ENCODE results near the gene LMAN1L.
A peak's percentile ranks its signal among the peaks of the same experiment; 100 is the strongest.
"Not testable (repeated sequence)": the region's sequence is repeated elsewhere in the genome, so short reads cannot be mapped to it uniquely, and the experiment has no call there.

LMAN1L gene

GRCh38 chr15:74782259-74783071 lies 30.2 kb upstream of the LMAN1L start:
- peak; percentile 56 for DNase-seq (ENCODE audit: low read depth)

- no peak for DNase-seq (ENCODE audit: low read depth)
Observed at GRCh38 chr15:74783072-74783807, 29.4 kb upstream of the LMAN1L start.

GRCh38 chr15:74783808-74784175 lies 28.8 kb upstream of the LMAN1L start:
- DNase-seq (ENCODE audit: low read depth) = no peak

GRCh38 chr15:74784426-74785193 lies 28.0 kb upstream of the LMAN1L start:
- DNase-seq (ENCODE audit: low read depth) = no peak

DNA sequence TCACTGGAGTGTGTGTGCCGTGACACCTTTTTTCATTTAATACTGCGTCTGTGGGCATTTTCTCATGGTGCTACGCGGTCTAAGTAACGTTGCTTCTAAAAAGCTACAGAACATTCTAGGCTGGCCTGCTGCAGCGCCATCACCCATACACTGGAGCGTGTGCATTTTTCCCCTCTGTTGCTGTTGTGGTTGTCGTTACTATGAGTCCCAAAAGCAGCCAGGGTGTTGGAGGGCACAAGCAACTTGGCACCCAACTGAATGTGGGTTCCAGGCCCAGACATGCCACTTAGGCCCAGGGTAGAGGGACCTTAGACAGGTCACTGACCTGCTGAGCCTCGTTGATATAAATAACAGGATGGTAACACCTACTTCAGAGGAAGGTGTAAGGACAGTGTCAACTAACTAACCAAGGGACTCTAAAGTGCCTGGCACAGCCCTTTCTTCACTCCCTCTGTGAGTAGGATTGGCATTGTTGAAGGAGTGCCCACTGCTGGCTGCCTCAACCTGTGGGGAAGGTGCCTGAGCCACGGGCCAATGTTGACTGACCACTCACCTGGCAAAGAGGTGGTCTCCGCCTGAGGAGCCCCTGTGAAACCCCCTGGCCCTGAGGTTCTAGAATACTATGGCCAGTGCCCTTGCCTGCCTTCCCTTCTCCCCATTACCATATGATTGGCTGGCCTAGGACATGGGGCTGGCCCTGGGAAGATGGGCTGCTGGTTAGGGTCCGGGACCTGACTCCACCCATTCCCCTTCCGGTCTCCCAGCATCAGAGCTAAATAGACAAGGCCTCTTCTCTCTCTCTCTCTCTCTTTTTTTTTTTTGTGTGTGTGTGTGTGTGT lies 27.2 kb upstream of the LMAN1L start:
- no peak for DNase-seq (ENCODE audit: low read depth)

DNA sequence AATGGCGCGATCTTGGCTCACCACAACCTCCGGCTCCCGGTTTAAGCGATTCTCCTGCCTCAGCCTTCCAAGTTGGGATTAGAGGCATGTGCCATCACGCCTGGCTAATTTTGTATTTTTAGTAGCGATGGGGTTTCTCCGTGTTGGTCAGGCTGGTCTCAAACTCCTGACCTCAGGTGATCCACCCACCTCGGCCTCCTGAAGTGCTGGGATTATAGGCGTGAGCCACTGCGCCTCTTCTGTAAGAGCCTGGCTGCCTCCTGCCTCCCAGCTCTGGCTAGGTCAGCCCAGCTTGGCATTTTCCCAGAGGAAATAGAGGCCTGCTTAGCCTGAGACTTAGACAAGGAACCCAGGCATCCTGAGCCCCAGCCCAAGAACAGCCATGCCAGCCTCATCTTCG lies 26.6 kb upstream of the LMAN1L start:
- not testable (repeated sequence) for DNase-seq (ENCODE audit: low read depth)

DNA sequence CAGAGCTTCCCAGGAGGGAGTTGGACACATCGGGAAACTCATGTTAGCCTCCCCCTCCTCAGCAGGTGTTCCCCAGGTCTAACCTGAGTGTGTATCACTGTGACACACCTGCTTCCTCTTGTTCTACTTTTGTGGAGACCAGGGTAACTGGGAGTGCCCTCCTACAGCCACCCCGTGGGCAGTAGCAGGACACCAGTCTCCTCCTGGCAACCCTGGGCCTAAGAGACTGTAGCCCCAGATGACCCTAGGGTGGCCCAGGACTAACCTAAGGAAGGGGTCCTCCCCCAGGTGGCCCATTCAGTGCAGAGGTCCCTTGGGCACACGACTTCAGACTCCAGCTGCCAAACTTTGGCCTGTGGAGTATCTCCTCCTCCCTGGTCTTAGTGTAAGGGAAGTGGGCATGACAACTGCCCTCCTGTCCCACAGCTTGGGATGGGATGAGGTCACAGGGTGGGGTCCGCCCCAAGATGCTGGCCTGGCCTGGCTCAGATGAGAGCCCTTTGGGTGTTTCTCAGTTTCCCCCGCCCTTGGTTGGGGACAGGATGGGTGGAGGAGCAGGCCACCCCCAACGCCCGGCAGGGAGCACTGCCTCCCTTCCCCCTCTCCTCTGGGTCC lies 26.0 kb upstream of the LMAN1L start:
- DNase-seq (ENCODE audit: low read depth) = no peak

- DNase-seq (ENCODE audit: low read depth) = peak; percentile 93
Observed at GRCh38 chr15:74787251-74788041, 25.2 kb upstream of the LMAN1L start.

DNA sequence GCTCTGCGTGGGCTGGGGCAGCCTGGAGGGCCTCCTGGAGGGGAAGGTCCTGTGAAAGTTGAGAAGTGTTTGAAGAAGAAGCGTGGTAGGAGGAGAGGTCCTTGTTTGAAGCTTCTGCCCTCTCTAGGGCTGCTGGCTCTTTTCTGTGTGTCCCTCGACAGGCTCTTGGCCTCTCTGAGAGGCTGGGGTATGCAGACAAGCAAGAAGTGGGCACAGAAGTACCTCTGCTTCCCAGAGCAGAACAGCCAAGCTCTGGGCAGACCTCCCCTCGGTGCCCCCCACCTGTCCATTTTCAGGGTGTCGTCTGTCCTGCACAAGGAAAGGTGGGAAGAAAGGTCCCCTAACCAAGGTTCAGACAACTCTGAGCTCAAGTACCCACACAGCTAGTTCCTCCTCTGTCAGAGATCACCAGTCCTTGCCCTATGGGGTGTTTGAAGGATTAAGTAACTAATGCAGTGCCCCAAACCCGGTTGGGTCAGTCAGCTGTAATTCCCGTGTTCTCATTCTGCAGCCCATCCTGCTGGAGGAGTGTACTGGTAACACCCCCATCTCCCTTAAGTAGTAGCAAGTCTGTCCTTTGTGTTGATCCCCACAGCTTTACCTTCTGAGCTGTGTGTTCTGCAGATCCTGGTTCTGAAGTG lies 24.5 kb upstream of the LMAN1L start:
- DNase-seq (ENCODE audit: low read depth) = no peak

DNA sequence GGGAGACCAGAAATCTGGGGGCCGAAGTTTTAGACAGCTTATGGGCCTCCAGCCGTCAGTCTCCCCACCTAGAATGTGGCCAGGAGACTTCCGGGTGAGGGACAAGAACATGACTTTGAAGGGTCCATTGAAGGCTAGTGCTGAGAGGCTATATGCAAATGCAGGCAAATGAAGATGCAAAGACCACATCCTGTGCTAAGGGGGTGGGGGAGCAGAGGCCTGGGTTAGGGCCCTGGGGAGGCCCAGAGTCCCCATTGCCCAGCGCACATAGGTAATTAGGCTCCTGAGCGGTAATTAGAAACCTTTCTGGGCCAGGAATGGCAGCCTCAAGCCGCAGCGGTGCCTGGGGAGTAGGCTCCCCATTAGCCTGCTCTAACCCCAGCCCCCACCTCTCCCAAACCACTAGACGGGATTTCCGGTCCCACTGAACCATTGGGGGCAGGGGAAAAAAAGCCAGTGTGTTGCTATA lies 23.9 kb upstream of the LMAN1L start:
- peak; percentile 61 for DNase-seq (ENCODE audit: low read depth)

DNA sequence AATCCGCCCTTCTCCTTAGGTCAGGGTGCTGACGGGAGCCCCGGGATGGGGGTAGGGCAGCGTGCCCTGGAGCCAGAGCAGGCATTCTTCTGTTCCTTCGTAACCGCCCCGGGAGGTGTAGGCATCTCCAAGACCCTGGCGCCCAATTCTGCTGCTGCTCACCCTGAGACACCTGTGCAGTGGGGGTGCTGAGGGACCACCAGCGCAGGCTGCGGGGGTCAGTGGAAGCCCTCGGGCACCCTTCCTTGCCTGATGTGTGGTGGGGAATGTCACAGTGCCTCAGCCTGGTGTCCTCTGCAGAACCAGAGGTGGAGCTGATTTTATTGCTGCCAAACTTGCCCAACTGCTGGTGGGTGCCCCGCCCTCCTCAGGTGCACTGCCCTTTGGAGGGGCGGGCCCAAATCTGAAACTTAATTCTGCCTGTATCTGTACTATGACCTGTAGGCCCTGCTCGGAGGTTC lies 23.4 kb upstream of the LMAN1L start:
- no peak for DNase-seq (ENCODE audit: low read depth)

DNA sequence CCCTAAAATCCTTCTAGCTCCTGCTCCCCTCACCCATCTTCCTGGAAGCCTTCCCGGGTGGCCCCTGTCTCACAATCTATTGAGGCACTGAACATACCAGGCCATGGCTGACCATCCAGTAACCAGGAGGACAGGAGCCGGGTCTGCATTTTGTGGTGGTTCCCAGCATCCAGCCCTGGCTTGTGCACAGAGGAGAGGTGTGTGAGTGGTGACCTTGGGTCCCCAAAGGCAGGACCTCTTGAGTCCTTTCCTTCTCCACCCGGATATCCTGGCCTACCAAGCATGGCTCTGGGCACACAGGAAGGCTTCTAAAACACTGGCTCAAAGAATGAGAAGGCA lies 22.9 kb upstream of the LMAN1L start:
- no peak for DNase-seq (ENCODE audit: low read depth)

GRCh38 chr15:74790080-74790916 lies 22.3 kb upstream of the LMAN1L start:
- peak; percentile 49 for DNase-seq (ENCODE audit: low read depth)

- DNase-seq (ENCODE audit: low read depth) = no peak
Observed at GRCh38 chr15:74791007-74791406, 21.6 kb upstream of the LMAN1L start.

GRCh38 chr15:74791667-74792066 lies 21.0 kb upstream of the LMAN1L start:
- DNase-seq (ENCODE audit: low read depth) = no peak

DNA sequence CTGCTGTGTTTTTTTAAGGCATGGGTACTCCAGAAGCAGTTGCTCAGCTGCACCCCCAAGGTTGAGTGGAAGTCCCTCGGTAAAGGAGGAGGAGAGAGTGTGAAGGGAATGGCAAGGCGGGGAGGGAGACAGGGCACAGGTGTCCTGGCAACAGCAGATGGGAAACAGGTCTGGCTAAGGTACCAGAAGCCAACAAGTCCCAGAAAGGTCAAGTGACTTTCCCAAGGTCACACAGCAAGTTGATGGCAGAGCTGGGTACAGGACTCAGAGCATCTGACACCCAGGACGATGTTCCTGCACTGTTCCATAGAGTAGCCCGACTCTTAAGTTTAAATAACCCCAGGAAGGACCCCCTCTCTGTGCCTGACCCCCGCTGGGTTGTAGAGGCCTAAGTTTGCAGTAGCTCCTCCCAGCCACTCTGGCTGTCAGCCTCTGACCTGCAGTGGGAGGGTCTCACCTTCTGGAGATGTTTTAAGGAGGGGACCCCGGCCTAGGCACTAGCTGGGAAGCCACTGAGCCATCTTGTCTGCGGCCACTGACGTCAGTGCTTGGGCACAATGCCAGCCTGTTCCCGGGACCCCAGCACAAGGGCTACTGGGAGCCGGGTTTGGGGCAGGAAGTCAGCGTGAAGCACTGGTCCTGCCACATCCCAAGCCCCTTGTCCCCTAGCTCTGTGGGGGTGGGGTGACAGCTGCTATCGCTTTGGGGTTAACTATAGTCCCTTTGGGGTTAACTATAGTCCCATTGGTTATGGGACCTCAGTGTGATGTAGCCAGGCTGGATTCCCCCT lies 20.2 kb upstream of the LMAN1L start:
- DNase-seq (ENCODE audit: low read depth) = no peak

GRCh38 chr15:74793135-74794028 lies 19.3 kb upstream of the LMAN1L start:
- DNase-seq (ENCODE audit: low read depth) = peak; percentile 59
